H9 (cell line): ENCODE data around the gene LRPAP1. TPM values are rescaled to one million over a fixed set of nuclear protein-coding genes. Genes with fewer than 3 reads are reported as not detected.

ENCODE experiments used
- DNase-seq: peaks from one replicate; pipeline ENCODE4 v3.0.0-alpha.2; 2017
- H2AFZ ChIP-seq: one replicate; pipeline ENCODE4 v1.6.1; 2013; ENCODE audit warnings: mild to moderate bottlenecking, low read length, control low read depth, moderate library complexity
- H2AK5ac ChIP-seq: 2 replicates; pipeline ENCODE4 v1.6.1; 2013; ENCODE audit warnings: low read length, control low read depth, mixed read lengths; ENCODE audit not compliant: insufficient read length
- H2BK120ac ChIP-seq: one replicate; pipeline ENCODE4 v1.6.1; 2013; ENCODE audit warnings: low read depth, mild to moderate bottlenecking, low read length, control low read depth, inconsistent platforms; ENCODE audit not compliant: poor library complexity, severe bottlenecking
- H2BK12ac ChIP-seq: 2 replicates; pipeline ENCODE4 v1.6.1; 2013; ENCODE audit warnings: low read length, control low read depth, mixed read lengths, low read depth; ENCODE audit not compliant: insufficient read length
- H2BK15ac ChIP-seq: 2 replicates; pipeline ENCODE4 v1.6.1; 2013; ENCODE audit warnings: low read depth, low read length, control low read depth
- H2BK20ac ChIP-seq: one replicate; pipeline ENCODE4 v1.6.1; 2013; ENCODE audit warnings: low read depth, mild to moderate bottlenecking, low read length, control low read depth, inconsistent platforms; ENCODE audit not compliant: poor library complexity, severe bottlenecking
- H2BK5ac ChIP-seq: 2 replicates; pipeline ENCODE4 v1.6.1; 2013; ENCODE audit warnings: low read length, control low read depth, mixed read lengths; ENCODE audit not compliant: insufficient read length
- H3K14ac ChIP-seq: 2 replicates; pipeline ENCODE4 v1.6.1; 2013; ENCODE audit warnings: low read length, control low read depth; ENCODE audit not compliant: insufficient read depth
- H3K18ac ChIP-seq: 2 replicates; pipeline ENCODE4 v1.6.1; 2013; ENCODE audit warnings: low read depth, mild to moderate bottlenecking, mixed read lengths, low read length, control low read depth; ENCODE audit not compliant: insufficient read length
- H3K23ac ChIP-seq: 2 replicates; pipeline ENCODE4 v1.6.1; 2013; ENCODE audit warnings: low read length, control low read depth, mixed read lengths, low read depth; ENCODE audit not compliant: insufficient read length
- H3K23me2 ChIP-seq: 2 replicates; pipeline ENCODE4 v1.6.1; 2013; ENCODE audit warnings: low read depth, mild to moderate bottlenecking, mixed read lengths, low read length, control low read depth; ENCODE audit not compliant: insufficient read length, poor library complexity, severe bottlenecking
- H3K27ac ChIP-seq: 2 replicates; pipeline ENCODE4 v1.5.1; 2013; ENCODE audit warnings: low read length, control low read depth, mixed read lengths, low read depth; ENCODE audit not compliant: insufficient read length
- H3K27me3 ChIP-seq: 2 replicates; pipeline ENCODE4 v1.6.1; 2013; ENCODE audit warnings: low read length, control low read depth, inconsistent platforms; ENCODE audit not compliant: insufficient read depth
- H3K4ac ChIP-seq: 2 replicates; pipeline ENCODE4 v1.6.1; 2013; ENCODE audit warnings: low read depth, mild to moderate bottlenecking, control low read depth, inconsistent platforms, low read length, moderate library complexity
- H3K4me1 ChIP-seq: 2 replicates; pipeline ENCODE4 v1.6.1; 2013; ENCODE audit warnings: low read length, control low read depth, inconsistent platforms; ENCODE audit not compliant: insufficient read depth
- H3K4me2 ChIP-seq: 2 replicates; pipeline ENCODE4 v1.6.1; 2013; ENCODE audit warnings: low read length, control low read depth, mixed read lengths; ENCODE audit not compliant: insufficient read length, insufficient read depth
- H3K56ac ChIP-seq: 2 replicates; pipeline ENCODE4 v1.6.1; 2013; ENCODE audit warnings: low read depth, mild to moderate bottlenecking, mixed read lengths, low read length, control low read depth; ENCODE audit not compliant: insufficient read length
- H3K79me1 ChIP-seq: 2 replicates; pipeline ENCODE4 v1.6.1; 2013; ENCODE audit warnings: low read depth, mild to moderate bottlenecking, moderate library complexity, low read length, control low read depth, inconsistent platforms; ENCODE audit not compliant: insufficient read depth, poor library complexity, severe bottlenecking
- H3K79me2 ChIP-seq: 2 replicates; pipeline ENCODE4 v1.6.1; 2013; ENCODE audit warnings: low read length, control low read depth, inconsistent platforms; ENCODE audit not compliant: insufficient read depth
- H3K9ac ChIP-seq: 2 replicates; pipeline ENCODE4 v1.6.1; 2013; ENCODE audit warnings: low read length, control low read depth, mixed read lengths; ENCODE audit not compliant: insufficient read length; ENCODE audit errors: extremely low read depth
- H3K9me3 ChIP-seq: one replicate; pipeline ENCODE4 v1.6.1; 2013; ENCODE audit warnings: low read depth, low read length, inconsistent platforms; ENCODE audit not compliant: control insufficient read depth
- H3T11ph ChIP-seq: one replicate; pipeline ENCODE4 v1.6.1; 2013; ENCODE audit warnings: mild to moderate bottlenecking, low read length, control low read depth, inconsistent platforms
- H4K20me1 ChIP-seq: one replicate; pipeline ENCODE4 v1.6.1; 2013; ENCODE audit not compliant: control insufficient read depth, insufficient read length, insufficient read depth
- H4K5ac ChIP-seq: 2 replicates; pipeline ENCODE4 v1.6.1; 2013; ENCODE audit warnings: low read depth, mild to moderate bottlenecking, mixed read lengths, low read length, control low read depth; ENCODE audit not compliant: insufficient read length
- H4K8ac ChIP-seq: replicated peaks from 2 replicates; pipeline ENCODE4 v1.6.1; 2013; ENCODE audit warnings: low read length, control low read depth, mixed read lengths, low read depth; ENCODE audit not compliant: insufficient read length
- H4K91ac ChIP-seq: 2 replicates; pipeline ENCODE4 v1.6.1; 2013; ENCODE audit warnings: low read depth, mild to moderate bottlenecking, moderate library complexity, mixed read lengths, low read length, control low read depth; ENCODE audit not compliant: insufficient read length
- H3K27ac Mint-ChIP-seq, 3 experiments: 2 replicates in 2 of 3; 3 replicates in 1 of 3; pipeline ENCODE4 v1.8.0; 2020 to 2021; ENCODE audit warnings: mixed read lengths in 3 of 3, mild to moderate bottlenecking in 1 of 3, moderate library complexity in 1 of 3
- H3K27me3 Mint-ChIP-seq: 2 replicates; pipeline ENCODE4 v1.8.0; 2021; ENCODE audit warnings: low read depth, mild to moderate bottlenecking, moderate library complexity, mixed read lengths
- H3K36me3 Mint-ChIP-seq, 3 experiments: 2 replicates in 2 of 3; 3 replicates in 1 of 3; pipeline ENCODE4 v1.8.0; 2020 to 2021; ENCODE audit warnings: low read depth in 3 of 3, mixed read lengths in 3 of 3; ENCODE audit not compliant: insufficient read depth in 1 of 3
- H3K4me1 Mint-ChIP-seq, 2 experiments: 2 replicates each; pipeline ENCODE4 v1.8.0; 2020; ENCODE audit warnings: mixed read lengths in 2 of 2
- H3K4me3 Mint-ChIP-seq, 2 experiments: 2 replicates in 1 of 2; 3 replicates in 1 of 2; pipeline ENCODE4 v1.8.0; 2020 to 2021; ENCODE audit warnings: mild to moderate bottlenecking in 2 of 2, mixed read lengths in 2 of 2, moderate library complexity in 1 of 2
- H3K9me3 Mint-ChIP-seq, 2 experiments: 2 replicates in 1 of 2; 3 replicates in 1 of 2; pipeline ENCODE4 v1.8.0; 2020; ENCODE audit warnings: mild to moderate bottlenecking in 2 of 2, mixed read lengths in 2 of 2, moderate library complexity in 1 of 2
- CTCF ChIP-seq: fragments of 200-600 bp; sonication (generic); conservative IDR thresholded peaks from 3 replicates; pipeline ENCODE4 v1.8.0; 2021; ENCODE audit warnings: antibody characterized with exemption, mild to moderate bottlenecking
- WGBS: extraction: QIAGEN DNeasy Blood & Tissue Kit; methylation state at CpG from one replicate; pipeline ENCODE4 v1.1.7; 2013; ENCODE audit warnings: missing lambda C conversion rate, low lambda C conversion rate, mixed read lengths; ENCODE audit not compliant: insufficient read length; ENCODE audit errors: extremely low coverage; 5-methylcytosine and 5-hydroxymethylcytosine counted together
- total RNA-seq: library from RNA; stranded (reverse); gene quantifications from 2 replicates; pipeline ENCODE4 v1.2.1, GENCODE V29; 2021

Gene LRPAP1
- total RNA-seq, 1 experiment from 2014 or later = 85.9 TPM

GRCh38 chr4:3525532-3526430, 6.4 kb downstream of the LRPAP1 start:
- no peaks in the 10 kb centered on the region for H3K27me3 ChIP-seq
- H3K9me3 ChIP-seq = no peaks in the 10 kb centered on the region
- H3K79me2 ChIP-seq = peaks cover 2% of the 10 kb centered on the region; the same call in 1 of the 2 replicates
- H3K9ac ChIP-seq = no peak overlapping the region
- Mint-ChIP-seq H3K36me3 (peaks cover 15 to 53% (median 47%) of the 10 kb centered on the region in 3 experiments), H3K27me3 (no peaks in the 10 kb centered on the region; the same call in 1 of the 2 replicates), H3K27ac (no peak overlapping the region; a peak in 1 of 7 replicates), H3K4me1 (peaks cover 0 to 19% of the 10 kb centered on the region in 2 experiments; a peak in 3 of 4 replicates), H3K9me3 (no peaks in the 10 kb centered on the region), H3K4me3 (no peak overlapping the region)
- H3K56ac ChIP-seq = no peak overlapping the region
- no peak overlapping the region for H3K14ac ChIP-seq
- TF ChIP-seq CTCF = no peak
- no peak overlapping the region for H2BK120ac ChIP-seq
- no peak overlapping the region for H3K4ac ChIP-seq
- H3K23ac ChIP-seq = no peak overlapping the region
- H3K4me2 ChIP-seq = no peak overlapping the region
- WGBS = no CpG with 5 or more reads among the region's 33 CpGs
- no peak overlapping the region for H2AK5ac ChIP-seq
- no peak for DNase-seq
- no peak overlapping the region for H2BK5ac ChIP-seq
- H2AFZ ChIP-seq = no peak overlapping the region
- H2BK12ac ChIP-seq = no peak overlapping the region
- H4K8ac ChIP-seq = no peak overlapping the region
- no peak overlapping the region for H3K18ac ChIP-seq
- H3T11ph ChIP-seq = no peak overlapping the region
- no peak overlapping the region for H2BK15ac ChIP-seq
- H4K20me1 ChIP-seq = no peaks in the 10 kb centered on the region
- H3K23me2 ChIP-seq = no peaks in the 10 kb centered on the region
- H4K91ac ChIP-seq = no peak overlapping the region
- H3K79me1 ChIP-seq = peaks cover 4% of the 10 kb centered on the region
- no peak overlapping the region for H2BK20ac ChIP-seq
- no peaks in the 10 kb centered on the region for H3K4me1 ChIP-seq
- H4K5ac ChIP-seq = no peak overlapping the region
- no peak overlapping the region for H3K27ac ChIP-seq
